HepG2 (cell line): Measurements from ENCODE around the gene IQSEC1. TPM values are rescaled to one million over a fixed set of nuclear protein-coding genes. Genes with fewer than 3 reads are reported as not detected.

Experiments
- ATAC-seq: fragments of 200-7000 bp; cut with Tn5 transposase; 3 replicates; pipeline ENCODE4 v1.9.1; 2020; ENCODE audit warnings: mild to moderate bottlenecking, moderate library complexity
- BruUV-seq: library from RNA; stranded (reverse); fragments of 400-500 nt; replicated peaks from 2 replicates; lab custom pipeline; 2021; lab: Mats Ljungman, UMichigan
- CTCF ChIA-PET: fragments of 300-600 bp; formaldehyde crosslinking; extraction: SDS; loops from one replicate; lab custom pipeline; 2021; ENCODE audit warnings: low total read pairs, inconsistent platforms, low intra/inter-chr PET ratio; lab: Yijun Ruan, JAX
- POLR2A ChIA-PET: fragments of 350-600 bp; sonication (Branson Sonifier 250); formaldehyde crosslinking; loops from one replicate; lab custom pipeline; 2020; ENCODE audit warnings: antibody characterized with exemption, inconsistent platforms; lab: Yijun Ruan, JAX
- DNase-seq: peaks from one replicate; pipeline ENCODE4 v3.0.0-alpha.2; 2015; ENCODE audit warnings: low spot score
- FAIRE-seq: peaks from 3 replicates; lab custom pipeline; 2011; peaks lifted over from hg19 to GRCh38; lab: Jason Lieb, UNC
- H2AFZ ChIP-seq: one replicate; pipeline ENCODE4 v1.6.1; 2011; ENCODE audit warnings: low read length, inconsistent platforms
- H3K27ac ChIP-seq: fragments of 300-600 bp; 3 replicates; pipeline ENCODE4 v1.8.0; 2011; ENCODE audit warnings: mixed run types, mild to moderate bottlenecking, mixed read lengths, low read length, inconsistent platforms; ENCODE audit not compliant: insufficient read depth; ENCODE audit errors: extremely low read length
- H3K27me3 ChIP-seq, 2 experiments: fragments of 200-600 bp in 1 of 2; 2 replicates in 1 of 2; 3 replicates in 1 of 2; pipeline versions ENCODE4 v1.6.0 to v1.8.0; 2011; ENCODE audit warnings: low read length in 2 of 2, mild to moderate bottlenecking in 2 of 2, moderate library complexity in 2 of 2, inconsistent platforms in 1 of 2; ENCODE audit not compliant: insufficient read depth in 2 of 2, control insufficient read depth in 1 of 2
- H3K36me3 ChIP-seq, 2 experiments: fragments of 200-600 bp in 1 of 2; replicated peaks in 1 of 2; 2 replicates in 1 of 2; 3 replicates in 1 of 2; pipeline versions ENCODE4 v1.5.1 to v1.8.0; 2011; ENCODE audit warnings: low read length in 2 of 2, inconsistent platforms in 1 of 2; ENCODE audit not compliant: insufficient read depth in 2 of 2, control insufficient read depth in 1 of 2
- H3K4me1 ChIP-seq: 2 replicates; pipeline ENCODE4 v1.5.1; 2012; ENCODE audit warnings: low read length, inconsistent platforms; ENCODE audit not compliant: insufficient read depth
- H3K4me2 ChIP-seq: 2 replicates; pipeline ENCODE4 v1.6.0; 2011; ENCODE audit warnings: low read depth, low read length, inconsistent platforms
- H3K4me3 ChIP-seq, 3 experiments: fragments of 200-600 bp in 1 of 3; sonication (generic), shearing (Covaris generic) in 1 of 3; replicated peaks in 1 of 3; 2 replicates each; pipeline ENCODE4 v1.5.1; 2011 to 2016; ENCODE audit warnings: low read length in 3 of 3, inconsistent platforms in 2 of 3, low read depth in 2 of 3, mild to moderate bottlenecking in 2 of 3, control low read depth in 1 of 3, mixed read lengths in 1 of 3; ENCODE audit not compliant: insufficient read depth in 1 of 3
- H3K79me2 ChIP-seq: one replicate; pipeline ENCODE4 v1.6.1; 2011; ENCODE audit warnings: low read length, inconsistent platforms; ENCODE audit not compliant: insufficient read depth
- H3K9ac ChIP-seq: 2 replicates; pipeline ENCODE4 v1.6.0; 2011; ENCODE audit warnings: mild to moderate bottlenecking, low read depth, low read length, inconsistent platforms; ENCODE audit not compliant: insufficient read depth
- H3K9me3 ChIP-seq: 2 replicates; pipeline ENCODE4 v1.5.1; 2012; ENCODE audit warnings: mild to moderate bottlenecking, low read length
- H4K20me1 ChIP-seq: 2 replicates; pipeline ENCODE4 v1.6.0; 2011; ENCODE audit warnings: inconsistent platforms, mild to moderate bottlenecking, low read length, moderate library complexity; ENCODE audit not compliant: insufficient read depth
- ATF7-NPFF ChIP-seq: sonication (generic); formaldehyde crosslinking; IDR thresholded peaks from 2 replicates; pipeline ENCODE4 v1.8.1; 2023; ENCODE audit warnings: mild to moderate bottlenecking, low read depth, missing genetic modification reagents, moderate library complexity
- KLF6 ChIP-seq: IDR thresholded peaks from 2 replicates; pipeline ENCODE4 v1.8.0; 2016; ENCODE audit warnings: missing biosample characterization, missing genetic modification reagents
- NFE2L1 ChIP-seq: sonication (generic); formaldehyde crosslinking; IDR thresholded peaks from 2 replicates; pipeline ENCODE4 v1.4.0; 2020; ENCODE audit warnings: missing genetic modification reagents, mild to moderate bottlenecking, borderline replicate concordance
- SKIL ChIP-seq: sonication (generic); formaldehyde crosslinking; IDR thresholded peaks from 2 replicates; pipeline ENCODE4 v1.8.0; 2022; ENCODE audit warnings: missing genetic modification reagents, mild to moderate bottlenecking, moderate library complexity, borderline replicate concordance
- SOX5 ChIP-seq: IDR thresholded peaks from 2 replicates; pipeline ENCODE4 v1.6.1; 2016; ENCODE audit warnings: borderline replicate concordance
- WGBS: methylation state at CpG from one replicate; pipeline ENCODE4 v1.1.6; 2017; ENCODE audit warnings: low lambda C conversion rate; 5-methylcytosine and 5-hydroxymethylcytosine counted together
- in situ Hi-C: cut with HindIII; loops from 2 replicates; pipeline ENCODE4 v1.10.0; 2017; ENCODE audit warnings: low pct_unique_long_range_greater_than_20kb; ENCODE audit not compliant: extremely low pct_ligation_motif_present
- intact Hi-C: fragments of 100-400 bp; cut with micrococcal nuclease; formaldehyde crosslinking; loops from one replicate; pipeline ENCODE4 v1.10.0; 2022; ENCODE audit not compliant: unreplicated experiment
- polyA plus RNA-seq, 8 experiments: library from polyadenylated mRNA; depleted of rRNA in 3 of 8; stranded (reverse) in 7 of 8; unstranded in 1 of 8; fragments of >200 nt; fragmentation: Illumina TruSeq in 4 of 8; extraction: Trizol in 4 of 8; gene quantifications; 2 replicates each; pipeline versions ENCODE4 v1.2.1 to v1.2.3, GENCODE V29; 2011 to 2016; ENCODE audit warnings: low read depth in 4 of 8, missing spikeins in 1 of 8, mixed read lengths in 1 of 8; ENCODE audit not compliant: insufficient read depth in 1 of 8
- total RNA-seq, 5 experiments: library from RNA; depleted of rRNA; stranded (reverse); fragments of >200 nt; fragmentation: Illumina TruSeq; extraction: Trizol; gene quantifications; 2 replicates each; pipeline ENCODE4 v1.2.3, GENCODE V29; 2016; ENCODE audit warnings: low read depth in 1 of 5
- TF ChIP-seq, protein P1 (sequence below): sonication (generic); formaldehyde crosslinking; IDR thresholded peaks from 2 replicates; pipeline ENCODE4 v1.4.0; 2020; ENCODE audit warnings: missing genetic modification reagents, mild to moderate bottlenecking, borderline replicate concordance
- TF ChIP-seq, protein P2 (sequence below): sonication (generic); formaldehyde crosslinking; IDR thresholded peaks from 2 replicates; pipeline ENCODE4 v1.4.0; 2020; ENCODE audit warnings: mild to moderate bottlenecking, low read depth, missing genetic modification reagents
- TF ChIP-seq, protein P3 (sequence below): sonication (generic); formaldehyde crosslinking; IDR thresholded peaks from 2 replicates; pipeline ENCODE4 v1.4.0; 2020; ENCODE audit warnings: missing genetic modification reagents

IQSEC1 gene
- total and polyA plus RNA-seq, 2 of the 13 experiments (the other 11 are each of a cell fraction or from before 2014, with no cell fraction given), result 17.4 to 20.2 TPM

DNA sequence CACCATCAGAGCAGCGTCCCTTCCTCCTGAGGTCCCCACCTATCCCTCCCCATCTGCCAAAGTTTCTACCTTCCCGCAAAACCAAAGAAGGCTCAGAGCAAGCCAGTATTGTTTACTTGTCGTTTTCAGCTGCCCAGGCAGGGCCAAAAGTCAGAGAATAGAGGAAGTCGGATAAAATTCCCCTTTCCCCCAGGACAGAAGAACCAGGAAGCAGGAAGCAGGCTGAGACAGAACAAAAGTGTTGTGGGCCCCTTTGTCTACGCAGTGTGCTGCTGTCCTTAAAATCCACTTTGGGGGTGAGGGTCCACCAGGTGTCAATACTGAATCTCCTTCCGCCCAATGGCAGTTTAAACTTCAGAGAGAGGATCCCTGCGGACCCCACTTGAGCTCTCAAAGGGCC, 213.4 kb downstream of the IQSEC1 start (continued):
- TF ChIP-seq, protein P1, sequence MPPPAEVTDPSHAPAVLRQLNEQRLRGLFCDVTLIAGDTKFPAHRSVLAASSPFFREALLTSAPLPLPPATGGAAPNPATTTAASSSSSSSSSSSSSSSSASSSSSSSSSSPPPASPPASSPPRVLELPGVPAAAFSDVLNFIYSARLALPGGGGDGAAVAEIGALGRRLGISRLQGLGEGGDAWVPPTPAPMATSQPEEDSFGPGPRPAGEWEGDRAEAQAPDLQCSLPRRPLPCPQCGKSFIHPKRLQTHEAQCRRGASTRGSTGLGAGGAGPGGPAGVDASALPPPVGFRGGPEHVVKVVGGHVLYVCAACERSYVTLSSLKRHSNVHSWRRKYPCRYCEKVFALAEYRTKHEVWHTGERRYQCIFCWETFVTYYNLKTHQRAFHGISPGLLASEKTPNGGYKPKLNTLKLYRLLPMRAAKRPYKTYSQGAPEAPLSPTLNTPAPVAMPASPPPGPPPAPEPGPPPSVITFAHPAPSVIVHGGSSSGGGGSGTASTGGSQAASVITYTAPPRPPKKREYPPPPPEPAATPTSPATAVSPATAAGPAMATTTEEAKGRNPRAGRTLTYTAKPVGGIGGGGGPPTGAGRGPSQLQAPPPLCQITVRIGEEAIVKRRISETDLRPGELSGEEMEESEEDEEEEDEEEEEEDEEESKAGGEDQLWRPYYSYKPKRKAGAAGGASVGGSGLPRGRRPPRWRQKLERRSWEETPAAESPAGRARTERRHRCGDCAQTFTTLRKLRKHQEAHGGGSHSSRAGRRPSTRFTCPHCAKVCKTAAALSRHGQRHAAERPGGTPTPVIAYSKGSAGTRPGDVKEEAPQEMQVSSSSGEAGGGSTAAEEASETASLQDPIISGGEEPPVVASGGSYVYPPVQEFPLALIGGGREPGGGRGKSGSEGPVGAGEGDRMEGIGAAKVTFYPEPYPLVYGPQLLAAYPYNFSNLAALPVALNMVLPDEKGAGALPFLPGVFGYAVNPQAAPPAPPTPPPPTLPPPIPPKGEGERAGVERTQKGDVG, result no peak
- no peak for TF ChIP-seq KLF6

DNA sequence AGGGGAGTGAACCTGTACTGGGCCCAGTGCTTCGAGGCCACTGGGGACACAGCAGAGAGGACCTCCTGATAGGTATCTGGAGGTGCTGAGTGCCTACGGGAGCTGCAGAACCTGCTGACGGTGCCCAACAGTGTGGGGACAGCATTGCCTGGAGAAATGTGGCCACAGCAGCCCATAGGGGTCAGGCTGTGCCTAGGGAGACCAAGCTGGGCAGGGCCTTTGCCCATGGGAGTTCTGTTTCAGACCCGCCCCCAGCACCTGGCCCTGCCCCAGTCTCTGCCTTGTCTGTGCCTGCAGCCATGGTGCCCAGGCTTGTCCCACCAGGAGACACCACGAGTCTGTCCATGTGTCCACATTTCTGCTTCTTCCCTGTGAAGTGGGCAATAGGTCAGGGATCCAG, 216.6 kb downstream of the IQSEC1 start:
- ChIA-PET CTCF (no interaction called here), POLR2A (no interaction called here)
- Histone ChIP-seq H4K20me1 (no peaks in the 10 kb centered on the region), H3K4me3 (no peak overlapping the region), H3K9me3 (no peaks in the 10 kb centered on the region), H2AFZ (no peak overlapping the region), H3K79me2 (no peaks in the 10 kb centered on the region)
- ATAC-seq, result peak; percentile 65
- no peak for FAIRE-seq
- 20% methylated on average over 2 of the region's 5 CpGs for WGBS
- no peak for TF ChIP-seq SOX5
- TF ChIP-seq ATF7-NPFF (CRISPR knock-in tag), result no peak
- TF ChIP-seq NFE2L1 (CRISPR knock-in tag), result no peak
- TF ChIP-seq, protein P2, sequence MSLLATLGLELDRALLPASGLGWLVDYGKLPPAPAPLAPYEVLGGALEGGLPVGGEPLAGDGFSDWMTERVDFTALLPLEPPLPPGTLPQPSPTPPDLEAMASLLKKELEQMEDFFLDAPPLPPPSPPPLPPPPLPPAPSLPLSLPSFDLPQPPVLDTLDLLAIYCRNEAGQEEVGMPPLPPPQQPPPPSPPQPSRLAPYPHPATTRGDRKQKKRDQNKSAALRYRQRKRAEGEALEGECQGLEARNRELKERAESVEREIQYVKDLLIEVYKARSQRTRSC (CRISPR knock-in tag), result no peak
- TF ChIP-seq, protein P3, sequence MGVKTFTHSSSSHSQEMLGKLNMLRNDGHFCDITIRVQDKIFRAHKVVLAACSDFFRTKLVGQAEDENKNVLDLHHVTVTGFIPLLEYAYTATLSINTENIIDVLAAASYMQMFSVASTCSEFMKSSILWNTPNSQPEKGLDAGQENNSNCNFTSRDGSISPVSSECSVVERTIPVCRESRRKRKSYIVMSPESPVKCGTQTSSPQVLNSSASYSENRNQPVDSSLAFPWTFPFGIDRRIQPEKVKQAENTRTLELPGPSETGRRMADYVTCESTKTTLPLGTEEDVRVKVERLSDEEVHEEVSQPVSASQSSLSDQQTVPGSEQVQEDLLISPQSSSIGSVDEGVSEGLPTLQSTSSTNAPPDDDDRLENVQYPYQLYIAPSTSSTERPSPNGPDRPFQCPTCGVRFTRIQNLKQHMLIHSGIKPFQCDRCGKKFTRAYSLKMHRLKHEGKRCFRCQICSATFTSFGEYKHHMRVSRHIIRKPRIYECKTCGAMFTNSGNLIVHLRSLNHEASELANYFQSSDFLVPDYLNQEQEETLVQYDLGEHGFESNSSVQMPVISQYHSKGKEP (CRISPR knock-in tag), result no peak
- TF ChIP-seq SKIL, result no peak
- TF ChIP-seq, all 625 proteins: peak for 0
- intact Hi-C loops, result no loop called here
- peaks cover 4 to 55% of the 10 kb centered on the region in 2 experiments; a peak in 4 of 5 replicates for H3K27me3 ChIP-seq
- H3K4me2 ChIP-seq, result no peak overlapping the region
- no peak overlapping the region for H3K27ac ChIP-seq
- BruUV-seq, result no TSS peak
- no peaks in the 10 kb centered on the region for H3K36me3 ChIP-seq
- no peaks in the 10 kb centered on the region for H3K4me1 ChIP-seq
- DNase-seq, result no peak
- no peak overlapping the region for H3K9ac ChIP-seq
- in situ Hi-C loops, result no loop called here
